Measurements from ENCODE around the gene AGPS.

DNA sequence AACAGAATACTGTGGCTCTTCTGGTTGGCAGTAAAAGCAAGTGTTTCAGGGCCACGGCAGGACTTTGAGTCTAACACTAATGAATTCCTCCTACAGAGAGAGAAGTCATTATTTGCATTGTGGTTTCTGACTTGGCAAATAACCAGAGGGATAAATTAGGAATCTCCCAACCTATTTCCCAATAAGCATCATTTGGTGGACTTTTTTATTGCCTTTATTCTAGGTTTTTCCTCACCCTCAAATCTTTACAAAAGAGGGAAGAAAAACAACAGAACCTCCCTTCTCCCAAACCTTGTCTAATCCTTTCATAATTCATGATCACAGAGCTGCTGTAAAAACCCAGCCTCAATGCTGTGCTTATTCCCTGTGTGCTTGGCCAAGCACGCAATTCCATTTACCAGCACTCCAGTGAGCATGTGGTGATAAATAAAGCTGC lies 179.7 kb downstream of the AGPS start:
- TF ChIP-seq, protein P1, sequence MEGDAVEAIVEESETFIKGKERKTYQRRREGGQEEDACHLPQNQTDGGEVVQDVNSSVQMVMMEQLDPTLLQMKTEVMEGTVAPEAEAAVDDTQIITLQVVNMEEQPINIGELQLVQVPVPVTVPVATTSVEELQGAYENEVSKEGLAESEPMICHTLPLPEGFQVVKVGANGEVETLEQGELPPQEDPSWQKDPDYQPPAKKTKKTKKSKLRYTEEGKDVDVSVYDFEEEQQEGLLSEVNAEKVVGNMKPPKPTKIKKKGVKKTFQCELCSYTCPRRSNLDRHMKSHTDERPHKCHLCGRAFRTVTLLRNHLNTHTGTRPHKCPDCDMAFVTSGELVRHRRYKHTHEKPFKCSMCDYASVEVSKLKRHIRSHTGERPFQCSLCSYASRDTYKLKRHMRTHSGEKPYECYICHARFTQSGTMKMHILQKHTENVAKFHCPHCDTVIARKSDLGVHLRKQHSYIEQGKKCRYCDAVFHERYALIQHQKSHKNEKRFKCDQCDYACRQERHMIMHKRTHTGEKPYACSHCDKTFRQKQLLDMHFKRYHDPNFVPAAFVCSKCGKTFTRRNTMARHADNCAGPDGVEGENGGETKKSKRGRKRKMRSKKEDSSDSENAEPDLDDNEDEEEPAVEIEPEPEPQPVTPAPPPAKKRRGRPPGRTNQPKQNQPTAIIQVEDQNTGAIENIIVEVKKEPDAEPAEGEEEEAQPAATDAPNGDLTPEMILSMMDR (IDR thresholded peaks at IDR 0.05; ENCODE audit: borderline replicate concordance, extremely low read depth, low read length, poor library complexity, severe bottlenecking), result no peak
- no peak for TF ChIP-seq EZH2 (IDR thresholded peaks at IDR 0.05; ENCODE audit: borderline replicate concordance, low read depth, low read length, severe bottlenecking)

Measured in DND-41 (cell line).